GM21619 (cell line): ENCODE data around the gene TMEM184B.

Experiments used
- ATAC-seq: cut with Tn5 transposase; IDR thresholded peaks from one replicate; pipeline ENCODE4 v1.9.1; 2021; ENCODE audit not compliant: unreplicated experiment

The TMEM184B gene

DNA sequence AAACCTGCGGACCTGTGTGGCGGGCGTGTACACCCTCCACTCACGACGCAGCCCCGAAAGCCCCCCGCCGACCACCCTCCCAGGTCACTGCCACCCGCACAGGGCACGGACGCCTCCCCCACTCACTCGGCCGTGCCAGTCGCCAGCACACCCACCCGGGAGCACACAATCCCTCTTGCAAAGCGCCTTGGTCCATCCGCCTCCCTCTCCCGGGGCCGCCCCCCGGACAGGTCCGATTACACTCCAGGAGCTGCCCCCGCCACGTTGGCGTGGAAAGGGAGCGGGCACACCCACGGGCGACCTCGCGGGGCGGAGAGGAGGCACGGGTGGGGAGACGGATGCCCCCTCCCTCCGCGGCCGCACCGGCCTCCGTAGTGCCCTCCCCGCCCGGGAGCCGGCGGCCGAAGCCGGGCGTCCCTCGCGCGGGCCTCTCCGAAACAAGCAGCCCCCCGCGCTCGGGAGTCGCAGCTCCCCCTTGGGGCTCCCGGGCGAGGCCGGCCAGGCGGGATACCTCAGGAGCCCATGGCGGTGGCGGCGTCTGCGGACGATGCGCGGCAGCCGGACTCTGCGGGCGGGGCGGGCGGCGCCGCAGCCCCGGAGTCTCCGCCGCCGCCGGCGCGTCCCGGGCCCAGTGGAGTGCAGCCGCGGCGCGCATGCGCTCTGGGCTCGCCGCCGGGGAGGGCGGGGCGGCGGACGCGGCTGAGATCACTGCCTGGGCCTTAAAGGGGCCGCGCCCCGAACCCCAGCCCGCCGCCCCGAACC is at the start of gene TMEM184B:
Gene TMEM184B (minus strand): TSS at position 638 of the 762 bp plus-strand sequence. CDS start 25,049 bp downstream, outside the sequence.
- peak; percentile 51 for ATAC-seq

DNA sequence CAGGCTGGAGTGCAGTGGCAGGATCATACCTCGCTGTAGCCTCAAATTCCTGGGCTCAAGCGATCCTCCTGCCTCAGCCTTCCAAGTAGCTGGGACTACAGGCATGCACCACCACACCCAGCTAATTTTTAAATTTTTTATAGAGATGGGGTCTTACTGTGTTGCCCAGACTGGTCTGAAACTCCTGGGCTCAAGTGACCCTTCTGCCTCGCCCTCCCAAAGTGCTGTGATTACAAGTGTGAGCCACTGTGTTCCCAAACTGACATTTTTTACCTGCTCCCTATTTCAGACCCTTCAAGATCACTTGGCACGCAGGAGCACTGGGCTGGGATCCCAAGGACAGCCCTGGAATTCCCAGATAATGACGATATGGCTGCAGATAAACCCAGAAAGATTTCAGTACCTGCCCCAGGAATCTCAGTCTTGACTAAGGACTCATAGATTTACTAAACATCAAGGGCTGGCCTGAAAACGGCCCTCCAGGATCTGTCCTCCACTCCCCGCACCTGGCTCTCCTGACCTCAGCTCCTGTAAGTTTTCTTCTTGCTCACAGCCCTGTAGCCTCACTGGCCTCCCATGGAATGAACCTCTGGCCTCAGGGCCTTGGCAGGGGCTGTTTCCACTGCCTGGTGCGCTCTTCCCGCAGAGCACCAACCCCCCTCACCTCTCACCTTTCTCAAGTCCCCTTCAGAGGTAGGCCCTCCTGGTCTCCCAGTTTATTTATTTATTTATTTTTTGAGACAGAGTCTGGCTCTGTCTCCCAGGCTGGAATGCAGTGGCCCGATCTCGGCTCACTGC is 48.0 kb upstream of the TMEM184B start:
- ATAC-seq = no peak

GRCh38 chr22:38318792-38319773 is 46.3 kb upstream of the TMEM184B start:
- no peak for ATAC-seq

DNA sequence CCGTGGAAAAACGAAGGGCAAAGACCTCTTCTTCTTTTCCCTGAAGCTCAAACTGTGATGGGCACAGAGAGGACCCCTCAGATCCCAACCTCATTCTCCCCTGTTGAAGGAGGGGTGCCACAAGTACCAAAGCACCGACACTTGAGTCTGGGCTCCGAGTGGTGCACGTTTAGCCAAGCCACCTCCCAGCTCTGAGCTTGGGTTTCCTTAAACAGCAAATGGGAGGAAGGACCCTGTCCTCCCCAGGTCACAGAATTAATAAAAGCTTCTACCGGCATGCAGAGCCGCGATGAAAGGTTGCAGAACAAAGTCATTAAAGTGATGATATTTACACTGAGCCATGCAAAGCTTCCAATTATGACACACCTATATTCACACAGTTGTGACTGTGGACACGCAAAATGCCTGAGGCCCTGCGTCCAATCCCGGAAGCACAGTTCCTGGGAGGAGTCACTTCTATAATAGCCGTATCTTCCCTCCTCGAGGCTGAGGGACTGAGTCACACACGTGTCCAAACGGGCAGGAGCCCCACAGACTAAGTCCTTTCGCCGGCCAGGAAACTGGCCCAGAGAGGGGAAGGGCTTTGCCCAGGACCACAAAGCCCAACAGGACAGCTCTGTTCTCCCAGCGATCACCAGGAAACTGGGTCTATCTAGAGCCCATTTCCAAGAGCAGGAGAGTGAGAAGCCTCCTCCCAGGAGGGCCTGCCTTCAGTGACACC is 45.3 kb upstream of the TMEM184B start:
- no peak for ATAC-seq

DNA sequence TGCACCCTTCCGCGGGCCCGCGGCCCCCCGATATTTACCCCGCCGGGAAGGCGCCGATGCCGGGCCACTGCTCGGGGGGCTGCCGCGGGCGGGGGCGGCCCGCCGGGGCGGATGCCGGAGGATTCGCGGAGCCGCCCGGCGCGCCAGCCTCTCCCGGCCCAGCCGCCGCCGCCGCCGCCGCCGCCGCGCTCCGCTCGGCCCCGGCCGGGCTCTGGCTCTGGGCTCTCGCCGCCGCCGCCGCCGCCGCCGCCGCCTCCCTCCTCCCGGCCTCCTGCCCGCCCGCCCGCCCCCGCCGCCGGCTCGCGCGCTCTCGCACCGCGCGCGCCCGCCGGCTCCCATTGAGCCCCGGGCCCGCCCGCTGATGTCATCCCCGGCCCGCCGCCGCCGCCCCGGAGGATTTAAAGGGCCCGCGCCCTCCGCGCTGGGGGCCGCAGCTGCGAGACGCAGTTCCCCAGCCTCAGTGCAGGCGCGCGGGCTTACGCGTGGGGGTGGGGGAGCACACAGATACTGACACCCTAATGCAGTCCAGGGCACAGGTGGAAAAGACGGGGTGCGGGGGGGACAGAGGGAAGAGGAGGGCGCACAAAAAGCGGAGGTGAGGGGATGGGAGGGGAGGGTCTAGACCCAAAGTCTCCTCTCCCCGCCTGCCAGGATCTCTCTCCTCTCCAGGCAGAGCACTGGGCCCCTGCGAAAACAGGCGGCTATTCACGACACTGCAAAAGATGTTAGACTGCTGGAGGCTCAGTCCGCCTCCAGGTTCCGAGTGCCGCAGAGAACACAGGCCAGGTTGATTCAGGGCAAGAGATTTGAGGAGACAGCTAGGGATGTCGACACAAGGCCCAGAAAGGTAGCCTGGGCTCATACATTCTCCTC is 44.5 kb upstream of the TMEM184B start, which contains the start of gene CSNK1E:
Gene CSNK1E (minus strand): TSS at position 312 of the 873 bp plus-strand sequence. CDS start 3,276 bp downstream, outside the sequence.
- ATAC-seq = no peak

DNA sequence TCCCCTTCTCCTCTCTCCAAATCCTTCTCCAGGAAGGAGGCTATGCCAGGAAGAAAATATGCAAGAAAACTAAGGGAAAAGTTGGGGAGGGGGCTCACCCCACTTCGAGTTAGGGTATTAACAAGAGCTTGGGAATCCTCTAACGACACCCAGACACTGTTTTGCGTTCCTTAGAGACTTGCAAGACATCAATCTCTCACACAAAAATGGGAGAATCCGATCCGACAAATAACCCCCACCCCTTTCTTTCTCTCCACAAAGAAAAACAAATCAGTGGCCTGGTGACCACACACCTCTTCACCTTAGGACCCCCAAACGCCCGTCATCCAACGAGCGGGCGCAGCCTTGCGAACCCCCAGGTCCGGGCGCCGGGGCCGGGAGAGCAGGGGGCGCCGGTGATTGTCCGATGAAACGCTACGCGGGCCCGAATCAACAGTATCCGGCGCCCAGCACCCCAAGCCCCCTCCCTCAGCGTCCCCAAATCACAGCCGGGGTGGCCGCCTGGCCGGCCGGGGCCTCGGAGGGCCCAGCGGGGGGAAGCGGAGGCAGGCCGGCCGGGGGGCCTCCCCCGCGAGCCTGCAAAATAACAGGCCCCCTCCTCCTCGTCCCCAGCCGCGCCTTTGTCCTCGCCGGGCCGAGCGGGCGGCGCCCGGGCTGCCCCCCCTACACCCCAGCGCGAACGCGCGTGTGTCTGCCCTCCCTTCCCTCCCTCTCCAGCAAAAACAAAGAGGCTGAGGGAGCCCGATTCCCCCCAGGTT is 43.7 kb upstream of the TMEM184B start:
- ATAC-seq = no peak

- ATAC-seq = no peak
Measured at GRCh38 chr22:38315823-38316363, 43.1 kb upstream of the TMEM184B start.

- ATAC-seq = no peak
Measured at GRCh38 chr22:38314933-38315822, 42.4 kb upstream of the TMEM184B start.

DNA sequence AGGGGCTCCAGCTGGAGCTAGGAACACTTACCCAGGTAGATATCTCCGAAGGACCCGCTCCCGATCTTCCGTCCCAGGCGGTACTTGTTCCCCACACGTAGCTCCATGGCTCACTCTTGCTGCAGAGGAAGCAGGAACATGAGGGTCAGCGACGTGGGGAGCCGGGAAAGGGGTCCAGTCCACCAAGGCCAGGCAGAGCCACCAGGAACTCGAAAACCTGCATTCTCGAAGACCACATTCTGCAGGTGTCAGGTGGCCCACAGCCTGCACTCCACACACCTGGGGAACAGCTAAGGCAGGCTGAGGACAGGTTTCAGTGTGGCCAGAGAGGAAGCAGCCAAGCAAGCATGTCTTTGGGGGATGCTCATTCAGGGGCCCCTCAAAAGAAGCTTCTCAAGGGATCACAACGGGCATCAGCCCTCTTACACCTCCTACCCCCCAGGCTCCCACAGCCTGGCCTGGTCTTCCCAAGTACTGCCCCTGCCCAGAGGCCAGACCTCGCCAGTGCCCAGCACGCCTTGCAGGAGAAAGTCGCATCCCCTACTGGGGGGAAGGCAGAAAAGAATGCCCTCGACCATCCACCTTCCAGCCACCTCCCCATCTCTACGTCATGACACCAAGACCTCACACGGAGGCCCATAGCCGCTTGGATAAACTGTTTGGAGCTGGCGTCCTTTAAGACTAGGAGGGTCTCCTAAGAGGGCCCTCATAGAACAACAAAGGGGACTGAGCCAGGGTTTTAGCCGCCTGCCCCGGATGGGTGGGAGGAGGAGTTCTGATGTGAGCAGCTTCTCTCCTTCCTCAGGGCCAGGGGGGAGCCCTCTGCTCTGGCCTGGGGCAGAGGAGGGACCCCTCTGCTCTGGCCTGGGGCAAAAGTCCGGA is 41.5 kb upstream of the TMEM184B start:
- no peak for ATAC-seq

DNA sequence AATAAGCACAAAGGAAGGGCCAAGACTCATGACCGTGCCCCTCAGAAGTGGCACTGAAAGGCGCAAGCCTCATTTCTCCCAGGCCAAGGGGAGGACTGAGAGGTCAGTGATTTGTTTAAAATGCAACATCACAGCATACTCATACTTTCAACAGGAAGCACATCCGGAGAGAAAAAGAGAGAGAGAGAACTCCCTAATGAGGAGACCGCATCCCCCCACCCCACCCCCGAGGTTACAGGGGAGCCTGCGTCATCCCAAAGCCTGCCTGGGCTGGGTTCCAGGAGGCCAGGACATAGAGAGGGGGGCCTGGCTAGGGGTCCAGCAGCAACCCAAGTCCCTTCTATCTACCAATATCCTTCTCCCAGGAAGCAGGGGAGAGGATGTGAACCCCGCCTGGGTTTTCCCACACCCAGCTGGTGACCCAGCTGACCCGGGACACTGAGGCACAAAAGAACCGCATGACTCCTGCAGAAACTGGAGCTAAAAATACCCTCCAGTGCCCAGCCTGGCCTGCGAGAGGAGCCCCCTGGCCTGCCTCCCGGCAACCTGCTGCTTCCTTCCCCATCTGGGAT is 40.7 kb upstream of the TMEM184B start:
- ATAC-seq = no peak

GRCh38 chr22:38312261-38312800 is 39.5 kb upstream of the TMEM184B start:
- ATAC-seq = no peak

GRCh38 chr22:38311323-38311620 is 38.5 kb upstream of the TMEM184B start:
- peak; percentile 37 for ATAC-seq

GRCh38 chr22:38310518-38311322 is 37.9 kb upstream of the TMEM184B start:
- ATAC-seq = no peak

GRCh38 chr22:38309614-38310517 is 37.1 kb upstream of the TMEM184B start:
- no peak for ATAC-seq
